K562 (cell line): ENCODE data around the gene SPOUT1. TPM values are rescaled to one million over a fixed set of nuclear protein-coding genes. Genes with fewer than 3 reads are reported as not detected.

Source experiments
- ARID3A ChIP-seq: IDR thresholded peaks from 2 replicates; pipeline ENCODE4 v1.6.1; 2012; ENCODE audit warnings: low read depth, low read length, improper control_type of control experiment, borderline replicate concordance
- ARID4B ChIP-seq: sonication (generic); formaldehyde crosslinking; IDR thresholded peaks from 2 replicates; pipeline ENCODE4 v1.8.0; 2022; ENCODE audit warnings: mild to moderate bottlenecking, missing genetic modification reagents
- ETV5 ChIP-seq: sonication (generic); formaldehyde crosslinking; IDR thresholded peaks from 2 replicates; pipeline ENCODE4 v1.4.0; 2020; ENCODE audit warnings: low read depth, mild to moderate bottlenecking, missing genetic modification reagents
- FOXP1 ChIP-seq: sonication (generic); formaldehyde crosslinking; IDR thresholded peaks from 2 replicates; pipeline ENCODE4 v1.8.0; 2022; ENCODE audit warnings: mild to moderate bottlenecking, missing genetic modification reagents
- GABPB1 ChIP-seq: sonication (generic); formaldehyde crosslinking; IDR thresholded peaks from 2 replicates; pipeline ENCODE4 v1.8.0; 2022; ENCODE audit warnings: mild to moderate bottlenecking, missing genetic modification reagents
- HMGN3 ChIP-seq: IDR thresholded peaks from 2 replicates; pipeline ENCODE4 v1.6.1; 2011; ENCODE audit warnings: borderline replicate concordance, low read depth, mild to moderate bottlenecking, mixed read lengths, low read length; ENCODE audit not compliant: insufficient read length; ENCODE audit errors: extremely low read depth
- KLF10 ChIP-seq: fragments of 250-450 bp; sonication (Bioruptor Pico); IDR thresholded peaks from 2 replicates; pipeline ENCODE4 v1.6.1; 2021; ENCODE audit warnings: matching md5 sums
- MYNN ChIP-seq, 2 experiments: sonication (generic); formaldehyde crosslinking in 1 of 2; IDR thresholded peaks; 2 replicates each; pipeline versions ENCODE4 v1.5.0 to v1.6.1; 2016 to 2020; ENCODE audit warnings: antibody characterized with exemption in 1 of 2, missing genetic modification reagents in 1 of 2
- NKRF ChIP-seq: fragments of 450-650 bp; IDR thresholded peaks from 2 replicates; pipeline ENCODE4 v1.6.1; 2016; ENCODE audit warnings: borderline replicate concordance
- NR1H2 ChIP-seq: sonication (generic); formaldehyde crosslinking; IDR thresholded peaks from 2 replicates; pipeline ENCODE4 v1.4.0; 2020; ENCODE audit warnings: mild to moderate bottlenecking, missing genetic modification reagents
- NUFIP1 ChIP-seq: fragments of 450-650 bp; IDR thresholded peaks from 2 replicates; pipeline ENCODE4 v1.6.1; 2018; ENCODE audit not compliant: partially characterized antibody
- PRMT5 ChIP-seq: sonication (generic); formaldehyde crosslinking; IDR thresholded peaks from 2 replicates; pipeline ENCODE4 v1.5.0; 2020; ENCODE audit warnings: missing genetic modification reagents
- RAD21 ChIP-seq, 2 experiments: fragments of 250-450 bp in 1 of 2; fragments of 450-650 bp in 1 of 2; sonication (Bioruptor Pico) in 1 of 2; formaldehyde crosslinking in 1 of 2; IDR thresholded peaks in 1 of 2; conservative IDR thresholded peaks in 1 of 2; 2 replicates each; pipeline versions ENCODE4 v1.4.0 to v1.8.0; 2020 to 2022; ENCODE audit warnings: mild to moderate bottlenecking in 2 of 2, moderate library complexity in 1 of 2
- RBBP5 ChIP-seq: fragments of 200-600 bp; sonication (generic); IDR thresholded peaks from 2 replicates; pipeline ENCODE4 v1.6.1; 2012; ENCODE audit warnings: borderline replicate concordance, mild to moderate bottlenecking, low read length, control low read depth, inconsistent platforms; ENCODE audit not compliant: insufficient read depth, poor library complexity, severe bottlenecking
- SREBF2 ChIP-seq: sonication (generic); formaldehyde crosslinking; IDR thresholded peaks from 2 replicates; pipeline ENCODE4 v1.4.0; 2020; ENCODE audit warnings: mild to moderate bottlenecking, missing genetic modification reagents
- STAG1 ChIP-seq: sonication (generic); formaldehyde crosslinking; IDR thresholded peaks from 2 replicates; pipeline ENCODE4 v1.5.0; 2020; ENCODE audit warnings: missing genetic modification reagents, borderline replicate concordance
- ZEB2 ChIP-seq: fragments of 450-650 bp; IDR thresholded peaks from 2 replicates; pipeline ENCODE4 v1.6.1; 2016
- ZKSCAN1 ChIP-seq: fragments of 150-350 bp; IDR thresholded peaks from 2 replicates; pipeline ENCODE4 v1.6.1; 2016; ENCODE audit warnings: low read depth, low read length
- polyA plus RNA-seq, 8 experiments: library from polyadenylated mRNA; depleted of rRNA in 4 of 8; stranded (reverse) in 5 of 8; unstranded in 3 of 8; fragments of >200 nt; fragmentation: Nextera tagmentation in 2 of 8; fragmentation: Illumina TruSeq in 1 of 8; extraction: Ambion mirVana in 2 of 8; extraction: Trizol in 1 of 8; gene quantifications; 2 replicates each; pipeline versions ENCODE4 v1.2.1 to v1.2.3, GENCODE V29; 2011 to 2014; ENCODE audit warnings: inconsistent platforms in 1 of 8, missing spikeins in 1 of 8
- total RNA-seq, 7 experiments: library from RNA; depleted of rRNA in 6 of 7; stranded (reverse); fragments of >200 nt in 6 of 7; fragmentation: Illumina TruSeq in 2 of 7; extraction: Trizol in 2 of 7; gene quantifications; 2 replicates each; pipeline versions ENCODE4 v1.2.1 to v1.2.3, GENCODE V29; 2011 to 2021; ENCODE audit warnings: low replicate concordance in 1 of 7

Gene SPOUT1
- total and polyA plus RNA-seq, 9 of the 15 experiments (the other 6 are each of a cell fraction or from before 2014, with no cell fraction given): 10.6 to 121 (median 37.4) TPM

- TF ChIP-seq RBBP5: no peak
- TF ChIP-seq GABPB1 (CRISPR knock-in tag): no peak
- TF ChIP-seq MYNN (IDR thresholded peaks at IDR 0.05): no peak
- no peak for TF ChIP-seq MYNN (CRISPR knock-in tag; IDR thresholded peaks at IDR 0.05)
- TF ChIP-seq ZEB2: 0 out of 2 replicates have a peak, but pooled peaks have one; percentile 25
- no peak for TF ChIP-seq PRMT5 (CRISPR knock-in tag)
- no peak for TF ChIP-seq ZKSCAN1
- TF ChIP-seq SREBF2 (CRISPR knock-in tag): no peak
- no peak for TF ChIP-seq STAG1
- TF ChIP-seq RAD21 (CRISPR knock-in tag; conservative IDR thresholded peaks at IDR 0.05 in 1 of 2, IDR thresholded peaks at IDR 0.05 in 1 of 2): peak in 1 of 2 experiments; percentile 5; a peak in 1 of 4 replicates
- TF ChIP-seq NKRF: peak; percentile 43; the same call in 1 of the 2 replicates
- TF ChIP-seq NR1H2 (CRISPR knock-in tag): 0 out of 2 replicates have a peak, but pooled peaks have one; percentile 4
- no peak for TF ChIP-seq ARID3A
- TF ChIP-seq ETV5 (CRISPR knock-in tag): no peak
- TF ChIP-seq FOXP1 (CRISPR knock-in tag): 0 out of 2 replicates have a peak, but pooled peaks have one; percentile 15
- peak; percentile 11 for TF ChIP-seq ARID4B
- no peak for TF ChIP-seq KLF10
- TF ChIP-seq NUFIP1: no peak
- peak; percentile 25 for TF ChIP-seq HMGN3
Observed at GRCh38 chr9:128771094-128771721, 58.4 kb downstream of the SPOUT1 start (continued).
